Dermis blood vessel endothelial cell (primary cell): ENCODE data around the gene ZSWIM6. TPM values are rescaled to one million over a fixed set of nuclear protein-coding genes. Genes with fewer than 3 reads are reported as not detected.

ENCODE experiments used
- DNase-seq: peaks from one replicate; pipeline ENCODE4 v3.0.0; 2010
- total RNA-seq: library from RNA; depleted of rRNA; stranded (reverse); fragments of >200 nt; gene quantifications from 2 replicates; pipeline ENCODE4 v1.2.3, GENCODE V29; 2014

ZSWIM6 gene
- total RNA-seq, 1 donor from 2014 or later: 9.4 TPM

DNA sequence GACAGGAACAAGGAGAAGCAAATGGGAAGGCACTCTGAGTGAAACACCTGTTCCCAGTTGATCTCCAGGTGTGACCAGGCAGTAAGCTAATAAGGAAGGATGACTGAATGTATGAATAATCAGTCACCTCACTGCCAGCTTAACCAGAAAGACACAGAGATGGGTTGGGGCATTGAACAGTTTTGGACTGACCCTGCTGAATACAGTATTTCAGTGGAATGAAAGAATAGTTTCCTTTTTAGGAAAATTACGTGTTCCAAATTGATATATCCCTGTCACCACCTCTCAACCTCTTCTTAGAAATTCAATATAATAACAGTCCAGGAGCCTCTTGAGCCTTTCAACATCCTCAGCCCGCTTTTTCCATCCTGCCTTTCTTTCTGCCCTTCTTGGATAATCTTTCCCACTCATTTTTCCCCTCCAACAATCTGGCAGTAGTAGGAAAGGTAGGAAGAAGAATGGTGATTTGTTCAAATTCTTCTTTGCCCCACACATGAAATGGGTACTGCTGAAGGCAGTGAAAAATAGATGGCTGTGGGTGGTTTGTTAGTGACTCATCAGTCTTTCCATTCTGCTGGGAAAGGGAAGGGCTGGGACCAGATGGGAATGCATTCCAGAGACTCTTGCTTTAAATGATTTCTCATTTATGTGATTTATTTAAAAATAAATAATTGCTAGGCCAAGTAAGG lies 117.9 kb downstream of the ZSWIM6 start:
- DNase-seq: peak; percentile 83

DNA sequence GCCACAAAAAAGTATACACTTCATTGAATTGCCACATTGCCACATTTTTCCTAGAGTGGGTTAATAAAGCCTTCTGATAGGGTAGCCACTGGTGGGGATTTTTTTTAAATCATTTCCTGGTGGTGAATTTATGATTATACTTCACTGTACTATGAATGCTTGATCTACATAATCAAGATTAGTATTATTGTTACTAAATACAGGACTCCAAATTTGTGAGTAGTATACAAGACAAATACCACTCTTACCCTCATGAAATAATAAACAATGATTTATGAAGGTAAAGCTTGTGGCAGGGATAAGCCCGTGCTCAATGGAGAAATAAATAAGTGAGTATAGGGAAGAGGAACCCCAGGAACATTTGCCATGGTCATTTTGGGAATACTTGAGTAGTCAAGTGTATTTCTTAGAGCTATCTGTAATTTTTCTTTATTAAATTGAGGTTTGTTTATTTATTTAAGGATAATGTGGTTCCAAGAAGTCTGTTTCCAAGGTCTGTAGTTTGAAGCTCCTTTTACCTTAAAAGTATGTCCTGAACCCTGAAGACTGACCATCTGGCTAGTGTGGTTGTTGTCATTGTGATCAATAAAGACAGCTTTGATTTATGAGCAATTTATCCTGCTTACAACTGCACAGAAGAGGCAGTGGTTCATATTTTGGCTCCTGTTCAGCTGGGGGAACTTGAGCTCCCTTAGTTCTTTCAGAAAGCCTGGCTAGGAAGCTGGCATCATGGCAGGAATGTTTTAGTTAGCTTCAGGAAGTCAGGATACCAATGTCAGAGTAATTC lies 118.6 kb downstream of the ZSWIM6 start:
- peak; percentile 72 for DNase-seq

DNA sequence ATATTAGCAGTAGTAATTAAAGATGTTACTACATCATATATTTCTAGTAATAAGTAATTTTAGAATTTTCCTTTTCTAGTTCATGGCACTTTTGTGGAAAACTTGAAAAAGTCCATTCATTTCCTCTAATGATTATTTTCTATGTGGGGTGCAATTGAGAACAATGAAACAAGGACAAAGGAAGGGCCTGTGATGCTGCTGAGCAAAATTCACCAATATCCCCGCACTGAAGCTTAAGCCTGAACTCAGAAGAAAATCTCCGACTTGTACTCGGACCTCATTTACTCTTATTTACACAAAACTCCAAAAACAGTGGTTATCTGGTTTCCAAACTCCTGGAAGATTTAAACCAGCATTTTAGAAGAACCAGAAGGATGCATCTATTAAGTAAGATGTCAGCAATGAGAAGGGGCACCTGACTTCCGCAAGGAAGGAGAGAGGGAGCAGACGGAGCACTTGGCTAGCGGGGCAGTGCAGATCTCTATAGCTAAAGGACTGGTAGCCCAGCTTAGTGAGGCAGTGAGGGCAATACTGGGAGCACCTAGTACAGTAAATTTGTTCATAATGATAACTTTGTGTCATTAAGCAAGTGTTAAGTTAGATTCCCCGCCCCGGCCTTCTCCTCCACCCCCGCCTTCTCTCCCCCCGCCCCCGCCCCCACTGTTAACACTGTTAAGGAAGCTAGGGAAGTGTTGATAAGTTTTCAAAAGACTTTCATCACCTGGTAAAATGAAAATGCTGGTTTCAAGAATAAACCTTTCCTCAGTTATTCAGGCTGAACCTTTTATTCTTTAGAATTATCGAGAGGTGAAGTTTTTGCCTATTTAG lies 123.3 kb downstream of the ZSWIM6 start:
- DNase-seq: no peak

DNA sequence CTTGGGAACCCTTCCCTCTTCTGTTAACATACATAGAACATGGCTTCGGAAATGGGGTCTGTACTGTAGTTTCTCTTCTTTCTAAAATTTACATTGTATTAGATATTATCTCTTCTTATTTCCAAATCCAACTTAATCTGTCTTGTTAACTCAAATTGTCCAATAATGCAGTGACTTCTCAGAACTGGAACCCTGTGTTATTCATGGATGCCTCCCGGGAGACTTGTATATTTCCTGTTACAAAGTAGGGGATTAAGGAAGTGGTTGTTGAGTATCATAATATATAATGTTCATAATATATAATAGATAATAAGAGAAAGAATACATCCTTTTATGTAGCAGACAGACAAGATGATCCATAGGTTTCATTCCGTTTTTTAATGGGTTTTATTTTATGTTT lies 128.4 kb downstream of the ZSWIM6 start:
- no peak for DNase-seq

DNA sequence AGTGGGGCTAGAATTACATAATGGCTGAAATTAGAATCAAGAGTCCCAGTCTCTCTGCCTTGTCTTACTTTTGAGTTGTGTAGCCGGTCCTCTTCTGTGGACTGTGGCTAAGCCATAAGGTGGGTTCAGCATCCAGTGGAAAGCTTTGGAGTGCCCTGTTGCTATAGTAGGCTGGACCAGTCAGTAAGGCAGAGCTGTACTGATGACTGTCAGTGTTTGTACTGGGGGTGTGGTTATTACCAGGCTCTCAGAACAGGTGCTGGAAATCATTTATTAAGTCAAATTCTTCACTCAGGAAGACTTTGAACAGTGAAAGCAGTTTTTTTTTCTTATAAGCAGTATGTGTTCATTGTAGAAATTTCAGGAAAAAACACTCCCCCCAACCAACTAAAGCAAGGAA lies 129.4 kb downstream of the ZSWIM6 start:
- no peak for DNase-seq

DNA sequence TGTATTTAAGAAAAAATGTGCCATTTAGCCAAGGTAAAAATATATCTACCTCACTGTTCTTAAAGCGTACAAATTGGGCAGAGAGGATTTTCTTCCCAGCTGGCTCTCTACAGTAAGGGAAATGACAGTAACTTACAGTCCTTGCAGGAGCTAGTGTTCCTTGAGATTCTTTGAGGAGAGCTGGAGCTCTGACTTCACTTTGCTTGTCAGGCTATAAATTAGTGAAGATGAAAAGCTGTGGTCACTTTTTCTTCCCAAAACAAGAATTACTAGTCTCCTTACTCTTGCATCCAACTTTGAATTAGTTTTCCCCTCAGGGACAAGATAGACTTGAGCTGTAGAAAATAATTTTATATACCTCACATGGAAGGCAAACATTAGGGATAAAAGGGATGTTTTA lies 129.9 kb downstream of the ZSWIM6 start:
- no peak for DNase-seq

DNA sequence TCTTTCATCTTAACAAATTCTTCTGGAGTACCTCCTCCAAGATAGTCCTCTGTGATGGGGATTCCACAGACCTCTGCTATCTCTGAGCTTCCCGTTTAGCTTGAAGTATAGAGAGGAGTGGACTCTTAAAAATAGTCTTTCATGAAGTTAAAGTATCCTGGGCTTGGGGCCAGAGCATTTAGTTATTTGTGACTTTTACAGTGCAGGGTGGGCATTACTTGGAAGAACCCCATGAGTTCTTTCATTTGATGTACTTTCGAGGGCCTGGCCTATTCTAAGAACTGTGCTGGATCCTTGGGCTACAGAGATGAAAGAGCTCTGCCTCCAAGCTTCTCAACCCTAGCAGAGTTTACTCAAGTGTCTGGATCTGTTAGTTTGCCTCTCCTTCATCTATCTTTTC lies 131.5 kb downstream of the ZSWIM6 start:
- no peak for DNase-seq

DNA sequence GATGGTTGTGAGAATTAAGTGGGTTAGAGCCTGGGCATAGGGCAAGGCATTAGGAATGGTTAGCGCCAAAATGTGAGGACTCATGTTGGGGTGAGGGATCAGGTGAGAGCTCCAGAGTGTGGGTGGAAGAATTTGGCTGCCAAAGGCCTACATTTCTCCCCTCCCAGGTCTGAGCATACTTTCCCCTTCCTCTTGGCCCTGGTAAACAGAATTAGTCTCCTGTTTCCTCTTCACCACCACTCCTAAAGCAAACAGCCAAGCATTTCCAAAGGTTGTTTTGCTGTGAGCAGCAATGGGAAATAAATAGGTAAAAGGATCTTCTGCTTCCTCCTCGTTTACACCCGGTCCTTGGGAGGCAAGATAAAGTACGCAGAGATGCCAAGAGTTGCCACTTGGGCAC lies 132.5 kb downstream of the ZSWIM6 start:
- DNase-seq: no peak

DNA sequence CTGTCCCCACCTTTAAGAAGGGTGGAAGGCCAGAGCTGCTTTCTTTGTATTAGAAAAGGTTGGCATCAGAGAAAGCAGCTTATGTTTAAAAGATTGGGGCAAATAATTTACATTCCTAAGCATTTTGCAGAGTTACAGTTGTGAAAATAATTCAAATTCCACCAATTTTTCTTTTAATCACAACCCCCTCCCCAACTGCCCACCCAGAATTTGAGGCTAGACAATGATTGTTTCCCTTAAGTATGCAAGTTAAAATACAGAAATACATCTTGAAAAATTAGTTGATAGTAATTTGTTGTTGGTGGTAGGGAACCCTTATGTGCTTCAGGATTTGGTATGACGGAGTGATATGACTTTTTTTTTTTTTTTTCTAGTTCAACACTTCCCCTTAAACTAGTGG lies 133.0 kb downstream of the ZSWIM6 start:
- no peak for DNase-seq

DNA sequence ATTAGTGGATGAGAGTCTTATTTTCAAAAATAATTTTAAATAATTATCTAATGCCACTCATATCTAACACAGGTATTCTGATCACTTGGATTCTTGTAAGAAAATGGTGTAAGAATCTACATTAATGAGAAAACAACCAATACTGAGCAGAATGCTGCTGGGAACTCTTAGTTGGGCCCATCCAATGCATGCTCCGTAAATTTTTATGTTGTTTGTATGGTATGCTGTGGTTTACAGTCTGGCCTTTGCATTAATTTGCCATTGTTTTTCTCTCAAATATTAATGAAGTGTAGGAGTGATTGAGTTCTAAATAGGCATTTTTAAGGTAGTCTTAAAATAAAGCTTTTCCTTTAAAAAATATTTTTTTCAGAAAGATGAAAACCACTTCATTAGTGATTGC lies 133.4 kb downstream of the ZSWIM6 start:
- no peak for DNase-seq

DNA sequence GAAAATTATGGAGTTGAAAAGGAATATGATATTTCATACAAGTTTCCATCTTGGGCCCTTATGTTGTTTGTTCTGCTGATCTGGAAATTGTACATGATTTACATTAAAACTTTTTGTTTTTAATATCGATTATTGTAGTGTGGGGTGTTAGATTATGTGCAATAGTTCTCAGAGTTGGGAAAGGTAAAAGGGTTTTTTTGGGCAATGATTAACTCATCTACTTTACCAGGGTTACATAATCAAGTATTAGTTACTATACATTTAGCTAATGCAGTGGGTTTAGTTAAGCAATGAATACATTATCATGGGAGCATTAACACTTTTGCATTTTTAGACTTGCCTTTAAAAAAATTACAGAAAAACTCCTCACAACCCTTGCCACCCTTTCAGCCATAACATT lies 134.0 kb downstream of the ZSWIM6 start:
- no peak for DNase-seq

DNA sequence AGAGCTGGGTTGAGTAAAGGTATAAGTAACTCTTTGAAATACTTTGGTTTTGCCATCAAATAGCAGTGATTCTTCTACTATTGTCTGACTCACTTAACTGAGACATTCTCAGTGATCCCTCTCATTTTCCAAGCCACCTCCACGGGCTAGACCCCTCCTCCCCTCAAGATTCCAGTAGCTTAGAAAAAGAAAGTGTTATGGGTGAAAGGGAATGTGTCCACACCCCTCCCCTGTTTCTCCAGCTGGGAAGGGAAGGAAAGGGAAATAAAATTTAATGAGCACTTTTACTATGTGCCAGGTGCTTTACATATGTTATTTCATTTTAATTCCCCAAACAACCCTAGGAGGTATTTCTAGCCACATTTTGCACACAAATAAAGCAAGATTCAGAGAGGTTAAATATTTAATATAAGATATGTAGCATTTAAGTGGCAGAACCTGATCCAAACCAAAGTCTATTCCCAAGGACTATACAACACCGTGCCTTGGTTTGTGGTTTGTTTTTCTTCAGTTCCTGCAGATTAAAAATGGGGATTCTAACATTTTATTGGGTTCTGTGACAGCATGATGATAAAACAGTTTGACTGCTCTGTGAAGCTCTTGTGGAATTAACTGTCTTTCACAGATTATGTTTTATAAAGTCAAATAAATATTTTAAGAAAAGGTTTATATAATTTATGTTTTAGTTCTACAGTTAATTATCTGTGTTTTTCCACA lies 135.9 kb downstream of the ZSWIM6 start:
- DNase-seq: peak; percentile 50

DNA sequence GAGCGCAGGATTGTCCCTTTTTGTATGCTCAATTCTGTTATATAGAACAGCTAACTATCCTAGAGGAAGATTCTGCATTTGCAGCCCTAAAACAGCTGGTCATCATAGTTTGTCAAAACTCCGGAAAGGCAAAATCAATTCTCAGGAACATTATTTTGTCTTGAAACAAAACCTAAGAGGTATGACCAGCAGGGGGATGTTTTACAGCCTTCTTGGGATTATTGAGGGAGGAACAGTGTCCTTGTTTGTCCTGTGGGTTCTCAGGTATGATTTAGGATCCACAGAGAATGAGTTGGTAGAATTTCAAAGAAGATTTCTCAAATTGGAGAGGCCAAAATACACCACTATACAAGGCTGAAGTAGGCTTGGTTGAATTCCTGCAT lies 136.4 kb downstream of the ZSWIM6 start:
- no peak for DNase-seq

DNA sequence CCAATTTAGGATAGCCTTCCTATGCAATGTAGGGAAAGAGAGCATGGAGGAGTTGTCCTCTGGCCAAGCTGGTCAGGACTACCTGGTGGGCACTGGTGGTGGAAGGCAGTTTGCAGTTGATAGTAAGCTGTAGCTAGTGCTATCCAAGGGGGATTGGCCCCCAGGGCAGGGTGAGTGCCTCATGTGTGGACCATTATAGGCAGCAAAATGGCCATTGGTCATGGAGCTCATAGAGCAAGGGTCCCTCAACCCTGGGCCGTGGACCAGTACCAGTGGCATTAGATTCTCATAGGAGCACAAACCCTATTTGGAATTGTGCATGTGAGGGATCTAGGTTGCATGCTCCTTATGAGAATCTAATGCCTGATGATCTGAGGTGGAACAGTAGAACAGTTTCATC lies 139.3 kb downstream of the ZSWIM6 start:
- no peak for DNase-seq

DNA sequence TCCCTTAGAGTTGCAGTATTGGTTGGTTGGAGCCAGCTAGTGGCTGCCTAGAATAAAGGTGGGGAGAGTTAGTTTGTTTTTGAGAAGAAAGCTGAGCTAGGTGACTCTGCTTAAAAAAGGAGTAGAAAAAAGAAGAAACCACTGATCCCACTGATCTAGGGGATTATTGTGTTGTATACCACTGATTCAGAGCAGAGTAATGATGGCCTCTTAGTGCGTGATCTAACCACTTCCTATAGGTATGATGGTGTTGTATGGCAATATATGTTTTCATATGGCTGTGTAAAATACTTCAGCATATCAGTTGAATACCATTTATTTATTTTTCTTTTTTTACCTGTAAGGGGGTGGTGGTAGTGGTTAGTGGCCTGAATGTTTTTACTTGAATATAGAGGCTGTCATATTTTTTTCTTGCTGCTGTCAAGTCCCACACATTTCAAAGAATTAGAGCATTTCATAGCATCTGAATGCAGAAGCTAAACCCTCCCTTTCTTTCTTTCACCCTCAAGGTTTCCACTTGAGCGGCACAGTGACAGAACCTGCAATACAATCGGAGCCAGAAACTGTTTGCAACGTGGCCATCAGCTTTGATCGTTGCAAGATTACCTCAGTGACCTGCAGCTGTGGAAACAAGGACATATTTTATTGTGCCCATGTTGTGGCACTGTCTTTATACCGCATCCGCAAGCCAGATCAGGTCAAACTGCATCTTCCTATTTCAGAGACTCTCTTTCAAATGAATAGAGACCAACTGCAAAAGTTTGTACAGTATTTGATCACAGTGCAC lies 140.3 kb downstream of the ZSWIM6 start:
- no peak for DNase-seq

DNA sequence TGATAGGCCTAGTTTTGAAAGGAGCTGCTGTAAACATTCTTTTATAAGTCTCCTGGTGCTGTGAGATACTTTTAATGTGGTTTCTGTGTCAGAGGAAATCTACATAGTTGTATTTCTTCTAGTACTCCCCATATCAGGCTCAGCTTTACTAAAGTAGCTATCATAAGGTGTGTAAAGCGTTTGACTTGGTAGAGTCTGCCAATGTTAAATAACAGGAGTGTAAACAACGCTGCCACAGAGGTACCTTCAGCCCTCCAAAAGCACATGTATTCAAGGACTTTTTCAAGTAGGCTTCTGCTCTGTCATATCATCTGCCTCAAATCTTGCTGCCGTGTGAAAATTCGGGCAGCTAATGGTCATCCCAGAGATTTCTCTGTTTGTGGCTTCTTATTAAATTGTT lies 142.7 kb downstream of the ZSWIM6 start:
- DNase-seq: no peak

DNA sequence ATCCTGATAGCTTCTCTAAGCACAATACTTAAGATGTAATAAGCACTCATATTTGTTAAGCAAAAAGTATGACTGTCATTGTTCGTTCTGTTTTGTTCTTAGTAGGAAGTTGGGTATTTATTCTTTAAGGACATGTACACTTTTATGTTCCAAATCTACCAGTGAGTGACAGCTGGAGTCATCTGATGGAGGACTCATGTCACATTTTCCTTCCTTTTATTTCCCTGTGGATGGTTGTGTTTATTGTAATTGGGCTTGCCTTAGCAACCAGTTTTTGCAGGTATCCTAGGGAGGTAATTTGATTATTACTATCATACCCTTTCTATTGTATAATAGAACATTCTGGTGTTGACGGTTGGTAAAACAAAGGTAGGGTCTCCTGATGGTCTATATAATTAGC lies 145.7 kb downstream of the ZSWIM6 start:
- DNase-seq: no peak

DNA sequence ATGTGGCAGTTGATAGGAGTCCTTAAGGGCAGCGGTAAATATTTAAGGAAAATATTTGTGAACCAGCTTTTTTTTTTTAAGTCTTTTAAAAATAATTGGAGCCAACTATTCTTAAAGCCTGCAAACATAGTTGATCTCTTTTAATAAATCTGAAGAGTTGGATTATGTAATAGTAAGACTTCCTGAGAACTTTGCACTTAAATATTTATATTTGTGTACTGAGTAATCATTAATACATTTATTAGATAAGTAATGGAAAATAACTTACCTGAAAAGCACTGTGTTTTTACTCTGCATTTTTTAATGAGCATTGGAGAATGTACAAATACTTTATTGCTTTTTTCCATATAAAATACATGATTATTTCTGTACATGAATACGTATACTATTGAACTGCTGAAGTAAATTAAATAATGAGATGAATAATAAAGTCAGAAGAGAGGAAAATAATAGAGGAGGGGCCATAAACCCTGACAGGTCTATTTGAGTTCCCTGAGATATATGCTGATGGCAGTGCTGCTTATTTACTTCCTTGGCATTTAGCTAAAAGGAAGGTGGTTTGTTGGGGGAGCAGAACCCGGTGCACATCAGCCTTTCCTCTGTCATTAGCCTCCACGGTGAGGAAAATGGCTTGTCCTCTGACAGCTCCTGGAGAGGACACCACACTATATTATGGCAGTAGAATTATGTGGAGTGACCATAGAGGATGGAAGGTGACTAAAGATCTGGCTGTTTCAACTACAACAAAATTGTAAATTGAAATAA lies 148.0 kb downstream of the ZSWIM6 start:
- DNase-seq: no peak

DNA sequence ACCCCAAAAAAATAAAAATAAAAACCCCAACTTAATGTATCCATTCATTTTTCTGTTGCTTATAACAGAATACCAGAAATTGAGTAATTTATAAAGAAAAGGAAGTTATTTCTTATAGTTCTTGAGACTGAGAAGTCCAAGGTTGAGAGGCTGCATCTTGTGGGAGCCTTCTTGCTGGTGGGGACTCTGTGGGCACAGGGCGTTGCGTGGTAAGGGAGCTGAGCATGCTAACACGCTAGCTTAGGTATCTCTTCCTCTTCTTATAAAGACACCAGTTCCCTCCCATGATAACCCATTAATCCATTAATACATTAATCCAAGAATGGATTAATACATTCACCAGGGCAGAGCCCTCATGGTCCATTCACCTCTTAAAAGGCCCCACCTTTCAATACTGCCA lies 150.9 kb downstream of the ZSWIM6 start:
- no peak for DNase-seq

DNA sequence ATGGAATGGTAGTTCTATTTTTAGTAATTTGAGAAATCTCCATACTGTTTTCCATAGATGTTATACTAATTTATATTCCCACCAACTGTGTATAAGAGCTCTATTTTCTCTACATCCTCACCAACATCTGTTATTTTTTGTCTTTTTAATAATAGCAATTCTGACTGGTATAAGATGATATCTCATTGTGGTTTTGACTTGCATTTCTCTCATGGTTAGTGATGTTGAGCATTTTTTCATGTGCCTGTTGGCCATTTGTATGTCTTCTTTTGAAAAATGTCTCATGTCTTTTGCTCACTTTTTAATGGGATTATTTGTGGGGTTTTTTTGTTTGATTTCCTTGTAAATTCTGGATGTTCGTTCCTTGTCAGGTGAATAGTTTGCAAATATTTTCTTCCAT lies 154.4 kb downstream of the ZSWIM6 start:
- DNase-seq: no peak

DNA sequence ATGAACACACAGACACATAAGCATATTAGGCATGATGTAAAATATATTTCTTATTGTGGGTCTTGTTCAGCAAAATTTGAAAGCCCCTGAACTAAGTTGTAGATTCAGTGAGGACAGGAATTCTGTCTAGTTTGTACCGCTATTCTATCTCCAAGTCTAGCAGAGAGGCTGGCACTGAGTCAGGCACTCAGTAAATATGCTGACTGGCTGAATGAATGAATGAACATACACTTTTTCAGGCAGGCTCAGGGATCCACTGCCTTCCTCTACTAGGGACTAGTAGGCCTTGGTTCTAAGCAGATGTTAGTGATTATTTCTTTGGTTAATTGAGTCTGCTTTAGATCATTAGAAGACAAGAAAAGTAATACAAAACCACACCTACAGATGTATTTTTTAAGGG lies 157.5 kb downstream of the ZSWIM6 start:
- no peak for DNase-seq
